GM10847 (cell line): ENCODE measurements around the gene MNX1.

Source experiments
- POLR2A ChIP-seq: IDR thresholded peaks from 2 replicates; pipeline ENCODE4 v1.6.1; 2011; ENCODE audit not compliant: insufficient read length; ENCODE audit errors: extremely low read depth

Gene MNX1

DNA sequence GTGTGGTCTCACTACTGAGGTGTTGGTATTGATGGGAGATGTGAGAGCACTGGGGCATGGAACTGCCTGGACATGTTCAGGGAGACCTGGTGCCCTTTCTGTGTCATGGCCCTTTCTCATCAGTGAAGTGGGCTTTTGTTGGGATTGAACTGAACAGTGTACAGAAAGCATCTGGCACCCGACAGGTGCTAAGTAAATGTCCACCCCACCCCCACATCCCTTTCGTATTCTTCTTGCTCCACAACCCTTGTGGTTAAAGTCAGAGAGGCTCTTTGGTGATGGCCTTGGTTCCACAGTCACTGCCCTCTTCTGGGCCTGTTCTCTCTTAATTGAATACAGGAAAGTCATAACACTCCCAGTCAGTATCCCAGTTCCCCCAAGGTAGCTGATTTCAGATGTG is 55.5 kb downstream of the MNX1 start:
- no peak for TF ChIP-seq POLR2A
